OCI-LY1 (cell line): ENCODE results near the gene IL17F.

Experiments used
- H2AFZ ChIP-seq: fragments of 200-600 bp; sonication (generic), shearing (Covaris generic); 2 replicates; pipeline ENCODE4 v1.6.0; 2014; ENCODE audit warnings: antibody characterized with exemption, mild to moderate bottlenecking, low read length
- H3F3A ChIP-seq: fragments of 200-600 bp; sonication (generic), shearing (Covaris generic); 2 replicates; pipeline ENCODE4 v1.6.0; 2014; ENCODE audit warnings: mild to moderate bottlenecking, antibody characterized with exemption, low read length, moderate library complexity; ENCODE audit not compliant: insufficient read depth
- H3K27ac ChIP-seq: fragments of 200-600 bp; sonication (generic); 2 replicates; pipeline ENCODE4 v1.5.1; 2014; ENCODE audit warnings: low read length, mixed run types, mild to moderate bottlenecking, low read depth; ENCODE audit not compliant: poor library complexity, severe bottlenecking
- H3K27me3 ChIP-seq: fragments of 200-600 bp; sonication (generic); 2 replicates; pipeline ENCODE4 v1.6.0; 2014; ENCODE audit warnings: antibody characterized with exemption, mild to moderate bottlenecking, low read length, moderate library complexity; ENCODE audit not compliant: insufficient read depth
- H3K36me3 ChIP-seq: fragments of 200-600 bp; sonication (generic); 2 replicates; pipeline ENCODE4 v1.6.1; 2014; ENCODE audit warnings: mild to moderate bottlenecking, antibody characterized with exemption, low read length, moderate library complexity, mixed read lengths; ENCODE audit not compliant: insufficient read depth
- H3K4me1 ChIP-seq: fragments of 200-600 bp; sonication (generic); 2 replicates; pipeline ENCODE4 v1.5.1; 2014; ENCODE audit warnings: mild to moderate bottlenecking, low read length, moderate library complexity; ENCODE audit not compliant: insufficient read depth, severe bottlenecking
- H3K4me2 ChIP-seq: fragments of 200-600 bp; sonication (generic), shearing (Covaris generic); 2 replicates; pipeline ENCODE4 v1.6.1; 2014; ENCODE audit warnings: low read length
- H3K4me3 ChIP-seq: fragments of 200-600 bp; sonication (generic); 2 replicates; pipeline ENCODE4 v1.5.1; 2014; ENCODE audit warnings: low read length, low read depth, mild to moderate bottlenecking, mixed read lengths; ENCODE audit not compliant: poor library complexity, severe bottlenecking
- H3K79me2 ChIP-seq: fragments of 200-600 bp; shearing (Covaris generic); 2 replicates; pipeline ENCODE4 v1.6.1; 2016; ENCODE audit warnings: mixed run types, low read length, mixed read lengths; ENCODE audit not compliant: insufficient read depth
- H3K9ac ChIP-seq: fragments of 200-600 bp; sonication (generic), shearing (Covaris generic); 2 replicates; pipeline ENCODE4 v1.6.1; 2014; ENCODE audit warnings: mild to moderate bottlenecking, low read length, mixed read lengths
- H3K9me2 ChIP-seq: fragments of 200-600 bp; sonication (generic), shearing (Covaris generic); 2 replicates; pipeline ENCODE4 v1.6.1; 2014; ENCODE audit warnings: low read depth, mild to moderate bottlenecking, low read length, mixed read lengths
- H3K9me3 ChIP-seq: fragments of 200-600 bp; shearing (Covaris generic); 2 replicates; pipeline ENCODE4 v1.6.1; 2014; ENCODE audit warnings: low read length, mixed read lengths
- H4K20me1 ChIP-seq: fragments of 200-600 bp; sonication (generic), shearing (Covaris generic); 2 replicates; pipeline ENCODE4 v1.6.0; 2016; ENCODE audit warnings: mild to moderate bottlenecking, low read length; ENCODE audit not compliant: insufficient read depth
- CTCF ChIP-seq: fragments of 200-600 bp; sonication (generic), shearing (Covaris generic); IDR thresholded peaks from 2 replicates; pipeline ENCODE4 v1.5.1; 2017; ENCODE audit warnings: mild to moderate bottlenecking, antibody characterized with exemption, low read length, moderate library complexity, mixed read lengths
- EZH2 ChIP-seq: fragments of 200-600 bp; sonication (generic), shearing (Covaris generic); IDR thresholded peaks from 2 replicates; pipeline ENCODE4 v1.8.0; 2017; ENCODE audit warnings: borderline replicate concordance, mixed run types, mild to moderate bottlenecking, antibody characterized with exemption, low read length, moderate library complexity, mixed read lengths

The IL17F gene

DNA sequence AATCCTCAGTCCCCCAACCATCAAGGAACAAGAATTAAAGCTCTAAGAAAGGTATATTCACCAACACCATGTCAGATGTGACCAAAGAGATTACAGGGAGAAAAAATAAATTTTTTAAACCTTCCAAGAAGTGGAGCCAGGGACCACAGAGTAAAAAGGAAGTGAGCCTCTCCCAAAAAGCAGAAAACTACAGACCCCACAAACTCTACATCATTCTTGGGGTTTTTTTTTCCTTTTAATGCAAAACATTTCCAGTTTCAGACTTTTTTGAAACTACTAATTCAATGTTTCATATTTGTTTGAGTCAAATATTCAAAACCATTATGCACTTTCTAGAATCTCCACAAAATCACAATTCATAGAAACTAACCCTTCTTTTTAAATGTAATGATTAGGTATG, 6.8 kb upstream of the IL17F start:
- Histone ChIP-seq H3K9me3 (no peaks in the 10 kb centered on the region), H3K4me3 (no peak overlapping the region), H3F3A (no peaks in the 10 kb centered on the region), H3K27me3 (no peaks in the 10 kb centered on the region; the same call in none of the 2 replicates), H3K79me2 (no peaks in the 10 kb centered on the region), H2AFZ (no peak overlapping the region), H3K9ac (no peak overlapping the region), H3K4me2 (no peak overlapping the region), H3K4me1 (no peaks in the 10 kb centered on the region), H3K27ac (no peak overlapping the region), H3K36me3 (no peaks in the 10 kb centered on the region), H4K20me1 (no peaks in the 10 kb centered on the region), H3K9me2 (no peaks in the 10 kb centered on the region)
- TF ChIP-seq CTCF (no peak), EZH2 (no peak)

- Histone ChIP-seq H3K79me2 (no peaks in the 10 kb centered on the region), H4K20me1 (no peaks in the 10 kb centered on the region), H3K9me2 (no peaks in the 10 kb centered on the region), H3K4me3 (no peak overlapping the region), H3K27me3 (no peaks in the 10 kb centered on the region; the same call in none of the 2 replicates), H3K9ac (no peak overlapping the region), H3F3A (no peaks in the 10 kb centered on the region), H3K4me1 (no peaks in the 10 kb centered on the region), H3K36me3 (no peaks in the 10 kb centered on the region), H3K9me3 (no peaks in the 10 kb centered on the region), H3K4me2 (no peak overlapping the region), H3K27ac (no peak overlapping the region), H2AFZ (no peak overlapping the region)
- no peak for TF ChIP-seq EZH2
- TF ChIP-seq CTCF: no peak
Observed at GRCh38 chr6:52249078-52249477, 4.8 kb upstream of the IL17F start.

DNA sequence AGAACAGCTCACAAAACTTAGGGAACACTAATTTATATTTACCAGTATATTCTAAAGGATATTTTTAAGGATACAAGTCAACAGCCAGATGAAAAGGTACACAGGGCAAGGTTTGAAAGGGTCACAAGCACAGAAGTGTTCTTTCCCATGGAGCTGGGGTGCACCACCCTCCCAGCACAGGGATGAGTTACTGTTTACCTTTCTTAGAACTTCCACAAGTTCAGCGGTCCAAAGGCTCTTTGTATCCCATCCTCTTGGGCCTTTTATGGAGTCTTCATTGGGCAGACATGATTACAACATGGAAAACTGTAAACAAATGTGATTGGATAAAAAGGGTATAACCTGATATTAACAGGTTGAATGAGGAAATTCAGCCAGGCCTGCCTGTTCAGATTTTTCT, 1.1 kb upstream of the IL17F start:
- no peaks in the 10 kb centered on the region for H3K79me2 ChIP-seq
- H4K20me1 ChIP-seq: no peaks in the 10 kb centered on the region
- no peaks in the 10 kb centered on the region for H3F3A ChIP-seq
- H3K9me3 ChIP-seq: no peaks in the 10 kb centered on the region
- H3K9ac ChIP-seq: no peak overlapping the region
- no peak overlapping the region for H2AFZ ChIP-seq
- TF ChIP-seq EZH2: no peak
- no peak for TF ChIP-seq CTCF
- H3K9me2 ChIP-seq: no peaks in the 10 kb centered on the region
- H3K27me3 ChIP-seq: no peaks in the 10 kb centered on the region; the same call in none of the 2 replicates
- no peak overlapping the region for H3K27ac ChIP-seq
- H3K4me2 ChIP-seq: no peak overlapping the region
- no peak overlapping the region for H3K4me3 ChIP-seq
- no peaks in the 10 kb centered on the region for H3K4me1 ChIP-seq
- H3K36me3 ChIP-seq: no peaks in the 10 kb centered on the region
